GM23248 (cell line): ENCODE measurements around the gene TLE6. TPM values are rescaled to one million over a fixed set of nuclear protein-coding genes. Genes with fewer than 3 reads are reported as not detected.

Source experiments
- DNase-seq: peaks from one replicate; pipeline ENCODE4 v3.0.0-alpha.2; 2015
- H2AFZ ChIP-seq: fragments of 200-600 bp; sonication (generic); 2 replicates; pipeline ENCODE4 v1.6.1; 2016; ENCODE audit warnings: antibody characterized with exemption
- H3F3A ChIP-seq: fragments of 200-600 bp; sonication (generic); 2 replicates; pipeline ENCODE4 v1.6.1; 2016; ENCODE audit warnings: mild to moderate bottlenecking, antibody characterized with exemption, mixed run types; ENCODE audit not compliant: insufficient read depth
- H3K27ac ChIP-seq: fragments of 200-600 bp; sonication (generic); 2 replicates; pipeline ENCODE4 v1.5.1; 2016; ENCODE audit warnings: mild to moderate bottlenecking
- H3K27me3 ChIP-seq: fragments of 200-600 bp; sonication (generic); replicated peaks from 2 replicates; pipeline ENCODE4 v1.6.1; 2016; ENCODE audit warnings: mild to moderate bottlenecking; ENCODE audit not compliant: insufficient read depth
- H3K36me3 ChIP-seq: fragments of 200-600 bp; sonication (generic); 2 replicates; pipeline ENCODE4 v1.6.1; 2016; ENCODE audit warnings: low read depth, mild to moderate bottlenecking
- H3K4me1 ChIP-seq: fragments of 200-600 bp; sonication (generic); 2 replicates; pipeline ENCODE4 v1.6.1; 2016; ENCODE audit warnings: mild to moderate bottlenecking; ENCODE audit not compliant: insufficient read depth
- H3K4me2 ChIP-seq: fragments of 200-600 bp; sonication (generic); one replicate; pipeline ENCODE4 v1.6.1; 2016; ENCODE audit warnings: mild to moderate bottlenecking; ENCODE audit not compliant: unreplicated experiment
- H3K4me3 ChIP-seq: fragments of 200-600 bp; sonication (generic); 2 replicates; pipeline ENCODE4 v1.5.1; 2016; ENCODE audit warnings: mild to moderate bottlenecking
- H3K79me2 ChIP-seq: fragments of 200-600 bp; sonication (generic); 2 replicates; pipeline ENCODE4 v1.6.1; 2016; ENCODE audit warnings: mild to moderate bottlenecking; ENCODE audit not compliant: insufficient read depth
- H3K9ac ChIP-seq: fragments of 200-600 bp; sonication (generic); 2 replicates; pipeline ENCODE4 v1.6.1; 2016; ENCODE audit warnings: mild to moderate bottlenecking
- H3K9me2 ChIP-seq: fragments of 200-600 bp; sonication (generic); 2 replicates; pipeline ENCODE4 v1.6.1; 2016; ENCODE audit warnings: mixed run types, mild to moderate bottlenecking, moderate library complexity; ENCODE audit not compliant: insufficient read depth
- H3K9me3 ChIP-seq: fragments of 200-600 bp; sonication (generic); one replicate; pipeline ENCODE4 v1.6.1; 2017; ENCODE audit warnings: low read depth
- H4K20me1 ChIP-seq: fragments of 200-600 bp; sonication (generic); 2 replicates; pipeline ENCODE4 v1.6.0; 2016; ENCODE audit not compliant: insufficient read depth
- EZH2 ChIP-seq: fragments of 200-600 bp; sonication (generic); IDR thresholded peaks from 2 replicates; pipeline ENCODE4 v1.6.1; 2018; ENCODE audit warnings: antibody characterized with exemption, mild to moderate bottlenecking; ENCODE audit not compliant: insufficient read depth, poor library complexity, severe bottlenecking
- EZH2phosphoT487 ChIP-seq: fragments of 200-600 bp; sonication (generic); IDR thresholded peaks from 2 replicates; pipeline ENCODE4 v1.6.1; 2018; ENCODE audit warnings: antibody characterized with exemption, moderate library complexity, mild to moderate bottlenecking, low read depth; ENCODE audit not compliant: insufficient read depth
- whole genome bisulfite sequencing, 2 experiments: methylation state at CpG; one replicate each; pipeline ENCODE4 v1.1.6; 2015 to 2017; ENCODE audit warnings: low lambda C conversion rate in 2 of 2, low coverage in 1 of 2; ENCODE audit errors: missing lambda C conversion rate in 2 of 2; 5-methylcytosine and 5-hydroxymethylcytosine counted together
- in situ Hi-C: fragments of 300-500 bp; cut with MboI; formaldehyde crosslinking; loops from 2 replicates; pipeline ENCODE4 v1.15.0; 2020
- polyA plus RNA-seq: library from polyadenylated mRNA; unstranded; fragments of >200 nt; fragmentation: Nextera tagmentation; extraction: Ambion mirVana; gene quantifications from 2 replicates; pipeline ENCODE4 v1.2.1, GENCODE V29; 2016
- total RNA-seq: library from RNA; depleted of rRNA; stranded (reverse); fragments of >200 nt; shearing (Covaris generic); gene quantifications from 2 replicates; pipeline ENCODE4 v1.2.3, GENCODE V29; 2014

Gene TLE6
- total and polyA plus RNA-seq, 2 experiments from 2014 or later: 0.21 to 0.65 TPM

- TF ChIP-seq EZH2: no peak
- Histone ChIP-seq H3K4me2 (no peak overlapping the region), H3K9me3 (no peaks in the 10 kb centered on the region), H3K36me3 (no peaks in the 10 kb centered on the region), H3K27me3 (no peaks in the 10 kb centered on the region), H3K4me1 (peaks cover 6% of the 10 kb centered on the region), H3K4me3 (no peak overlapping the region), H3K27ac (no peak overlapping the region), H4K20me1 (no peaks in the 10 kb centered on the region), H3K79me2 (no peaks in the 10 kb centered on the region), H2AFZ (no peak overlapping the region), H3K9me2 (no peaks in the 10 kb centered on the region), H3F3A (no peaks in the 10 kb centered on the region), H3K9ac (no peak overlapping the region)
- 78% methylated on average over 5 of the region's 5 CpGs for WGBS, 2 experiments
- DNase-seq: no peak
- in situ Hi-C loops: no loop called here
These were observed 60.9 kb downstream of the TLE6 start for GRCh38 chr19:3038214-3038613.

GRCh38 chr19:3039125-3039524 is 61.8 kb downstream of the TLE6 start:
- TF ChIP-seq EZH2phosphoT487 (no peak), EZH2 (no peak)

GRCh38 chr19:3039641-3040077 is 62.3 kb downstream of the TLE6 start:
- H3K4me1 ChIP-seq: peaks cover 3% of the 10 kb centered on the region
- no peak overlapping the region for H3K4me3 ChIP-seq
- TF ChIP-seq EZH2 (no peak), EZH2phosphoT487 (no peak)
- no peak overlapping the region for H2AFZ ChIP-seq
- WGBS, 2 experiments: 87 to 89% methylated on average over 17 of the region's 17 CpGs
- H3K36me3 ChIP-seq: no peaks in the 10 kb centered on the region
- in situ Hi-C loops: no loop called here
- no peaks in the 10 kb centered on the region for H3K9me3 ChIP-seq
- no peak overlapping the region for H3K27ac ChIP-seq
- H3F3A ChIP-seq: no peaks in the 10 kb centered on the region
- no peaks in the 10 kb centered on the region for H4K20me1 ChIP-seq
- no peak overlapping the region for H3K4me2 ChIP-seq
- H3K27me3 ChIP-seq: no peaks in the 10 kb centered on the region
- H3K79me2 ChIP-seq: no peaks in the 10 kb centered on the region
- no peak for DNase-seq
- H3K9ac ChIP-seq: no peak overlapping the region
- no peaks in the 10 kb centered on the region for H3K9me2 ChIP-seq

More at GRCh38 chr19:3039125-3039524, 61.8 kb downstream of the TLE6 start:
- Histone ChIP-seq H3K27ac (no peak overlapping the region), H4K20me1 (no peaks in the 10 kb centered on the region), H3K27me3 (no peaks in the 10 kb centered on the region), H3K9me3 (no peaks in the 10 kb centered on the region), H3K9me2 (no peaks in the 10 kb centered on the region), H3K4me2 (no peak overlapping the region), H3K4me3 (no peak overlapping the region), H3F3A (no peaks in the 10 kb centered on the region), H3K9ac (no peak overlapping the region), H3K36me3 (no peaks in the 10 kb centered on the region), H3K4me1 (peaks cover 6% of the 10 kb centered on the region), H3K79me2 (no peaks in the 10 kb centered on the region), H2AFZ (no peak overlapping the region)
- 87 to 89% methylated on average over 5 of the region's 5 CpGs for WGBS, 2 experiments
- no peak for DNase-seq
- in situ Hi-C loops: no loop called here

GRCh38 chr19:3041327-3041726 is 64.0 kb downstream of the TLE6 start:
- Histone ChIP-seq H3K9me2 (no peaks in the 10 kb centered on the region), H3F3A (0 out of 2 replicates have a peak, but pooled peaks cover 7% of the 10 kb centered on the region), H3K4me1 (no peaks in the 10 kb centered on the region), H2AFZ (no peak overlapping the region), H3K27ac (no peak overlapping the region), H3K4me2 (no peak overlapping the region), H3K4me3 (no peak overlapping the region), H3K9ac (no peak overlapping the region), H3K36me3 (no peaks in the 10 kb centered on the region), H3K9me3 (no peaks in the 10 kb centered on the region), H3K79me2 (no peaks in the 10 kb centered on the region), H4K20me1 (no peaks in the 10 kb centered on the region), H3K27me3 (no peaks in the 10 kb centered on the region)
- in situ Hi-C loops: no loop called here
- no peak for TF ChIP-seq EZH2phosphoT487
- no peak for TF ChIP-seq EZH2
- no peak for DNase-seq
- WGBS, 2 experiments: 81 to 86% methylated on average over 12 of the region's 12 CpGs
